ENCODE results near the gene SHISAL1. TPM values are rescaled to one million over a fixed set of nuclear protein-coding genes. Genes with fewer than 3 reads are reported as not detected.

Gene SHISAL1
- total RNA-seq, 2 experiments from 2014 or later, result not detected

DNA sequence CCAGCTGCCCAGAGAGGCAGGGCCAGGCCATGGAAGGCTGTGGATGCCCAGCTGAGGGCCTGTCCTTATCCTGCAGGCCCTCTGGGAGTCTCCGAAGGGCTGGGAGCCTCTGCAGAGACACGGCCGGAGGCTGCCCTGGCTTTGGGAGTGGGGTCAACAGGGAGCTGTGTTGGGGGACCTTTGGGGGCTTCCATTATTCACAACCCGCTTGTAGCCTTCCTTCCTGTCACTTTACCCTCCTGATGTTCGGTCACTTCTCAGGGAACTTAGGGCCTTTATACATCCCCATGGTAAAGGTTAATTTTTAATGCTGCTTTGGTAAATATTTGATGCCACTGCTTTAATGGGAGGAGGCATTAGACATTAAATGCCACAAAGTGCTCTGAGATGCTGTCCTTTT lies 44.9 kb downstream of the SHISAL1 start:
- no peak overlapping the region for H3K27ac Mint-ChIP-seq
- no peaks in the 10 kb centered on the region for H3K9me3 Mint-ChIP-seq
- no peak overlapping the region for H3K4me3 Mint-ChIP-seq
- ATAC-seq (ENCODE audit: poor library complexity) (no peak), DNase-seq (no peak)
- TF ChIP-seq, protein P1, sequence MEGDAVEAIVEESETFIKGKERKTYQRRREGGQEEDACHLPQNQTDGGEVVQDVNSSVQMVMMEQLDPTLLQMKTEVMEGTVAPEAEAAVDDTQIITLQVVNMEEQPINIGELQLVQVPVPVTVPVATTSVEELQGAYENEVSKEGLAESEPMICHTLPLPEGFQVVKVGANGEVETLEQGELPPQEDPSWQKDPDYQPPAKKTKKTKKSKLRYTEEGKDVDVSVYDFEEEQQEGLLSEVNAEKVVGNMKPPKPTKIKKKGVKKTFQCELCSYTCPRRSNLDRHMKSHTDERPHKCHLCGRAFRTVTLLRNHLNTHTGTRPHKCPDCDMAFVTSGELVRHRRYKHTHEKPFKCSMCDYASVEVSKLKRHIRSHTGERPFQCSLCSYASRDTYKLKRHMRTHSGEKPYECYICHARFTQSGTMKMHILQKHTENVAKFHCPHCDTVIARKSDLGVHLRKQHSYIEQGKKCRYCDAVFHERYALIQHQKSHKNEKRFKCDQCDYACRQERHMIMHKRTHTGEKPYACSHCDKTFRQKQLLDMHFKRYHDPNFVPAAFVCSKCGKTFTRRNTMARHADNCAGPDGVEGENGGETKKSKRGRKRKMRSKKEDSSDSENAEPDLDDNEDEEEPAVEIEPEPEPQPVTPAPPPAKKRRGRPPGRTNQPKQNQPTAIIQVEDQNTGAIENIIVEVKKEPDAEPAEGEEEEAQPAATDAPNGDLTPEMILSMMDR (IDR thresholded peaks at IDR 0.05), result no peak
- Histone ChIP-seq H3K9me3 (ENCODE audit: control insufficient read depth in 1 of 2, insufficient read depth in 1 of 2, low read length in 2 of 2) (no peaks in the 10 kb centered on the region), H3K4me1 (ENCODE audit: insufficient read depth, low read length) (no peaks in the 10 kb centered on the region), H3K4me3 (ENCODE audit: low read length) (no peak overlapping the region), H3K27ac (ENCODE audit: low read depth in 1 of 2, low read length in 2 of 2) (no peak overlapping the region), H3K27me3 (ENCODE audit: control insufficient read depth in 1 of 2, insufficient read depth in 2 of 2, low read length in 2 of 2) (no peaks in the 10 kb centered on the region), H3K36me3 (ENCODE audit: insufficient read depth, low read length) (no peaks in the 10 kb centered on the region)
- POLR2A ChIA-PET, result no interaction called here
- CTCF ChIA-PET, result no interaction called here
- intact Hi-C loops (cut with DNase I, micrococcal nuclease), result no loop called here
- H3K27me3 Mint-ChIP-seq, result no peaks in the 10 kb centered on the region
- no peaks in the 10 kb centered on the region for H3K4me1 Mint-ChIP-seq (ENCODE audit: low read depth)
- no peaks in the 10 kb centered on the region for H3K36me3 Mint-ChIP-seq (ENCODE audit: low read depth)

DNA sequence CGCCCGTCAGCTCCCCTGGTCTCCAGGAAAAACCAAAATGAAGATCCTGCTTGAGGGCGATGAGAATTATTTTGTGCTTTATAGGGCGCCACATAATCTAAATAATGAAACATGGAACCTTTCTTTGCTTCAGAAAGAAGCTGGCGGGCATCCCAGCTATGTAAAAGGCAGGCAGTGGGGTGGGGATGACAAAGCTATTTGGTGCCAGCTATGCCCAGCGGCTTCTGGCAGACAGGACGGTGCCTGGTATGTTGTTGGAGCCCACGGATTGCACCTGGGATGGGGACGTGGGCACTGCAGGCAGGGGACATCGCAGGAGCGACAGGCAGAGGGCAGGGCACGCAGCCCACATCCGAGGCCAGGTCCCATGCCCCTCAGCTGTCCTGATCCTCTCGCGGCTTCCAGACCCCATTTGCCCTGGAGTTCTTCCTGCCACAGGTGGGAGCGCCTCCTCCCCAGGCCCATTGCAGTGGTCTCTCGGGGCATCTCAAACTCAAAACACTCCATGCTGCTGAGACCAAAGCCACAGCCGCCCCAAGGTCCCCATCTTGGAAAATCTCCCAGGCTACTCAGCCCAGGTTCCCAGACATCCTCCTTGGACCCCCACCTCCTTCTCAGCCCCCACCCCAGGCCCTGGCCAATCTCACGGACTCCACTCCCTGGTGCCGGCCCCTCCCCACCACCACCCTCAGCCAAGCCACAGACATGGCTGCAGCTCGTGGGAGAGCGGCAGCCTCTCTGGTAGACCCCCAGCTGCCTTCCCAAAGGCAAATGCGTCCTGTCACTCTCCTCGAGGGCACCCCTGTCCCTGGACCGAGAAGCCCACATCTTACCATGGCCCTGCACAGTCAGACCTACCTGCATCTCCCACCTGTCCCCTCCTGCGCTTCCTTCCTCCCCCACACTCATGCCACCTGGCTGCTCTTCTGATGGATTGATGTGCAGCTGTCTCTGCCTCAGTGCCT lies 45.7 kb downstream of the SHISAL1 start:
- Histone ChIP-seq H3K36me3 (ENCODE audit: insufficient read depth, low read length) (no peaks in the 10 kb centered on the region), H3K4me3 (ENCODE audit: low read length) (no peak overlapping the region), H3K9me3 (ENCODE audit: control insufficient read depth in 1 of 2, insufficient read depth in 1 of 2, low read length in 2 of 2) (no peaks in the 10 kb centered on the region), H3K27ac (ENCODE audit: low read depth in 1 of 2, low read length in 2 of 2) (no peak overlapping the region), H3K27me3 (ENCODE audit: control insufficient read depth in 1 of 2, insufficient read depth in 2 of 2, low read length in 2 of 2) (no peaks in the 10 kb centered on the region), H3K4me1 (ENCODE audit: insufficient read depth, low read length) (no peaks in the 10 kb centered on the region)
- no peaks in the 10 kb centered on the region for H3K4me1 Mint-ChIP-seq (ENCODE audit: low read depth)
- no peaks in the 10 kb centered on the region for H3K9me3 Mint-ChIP-seq
- H3K36me3 Mint-ChIP-seq (ENCODE audit: low read depth), result no peaks in the 10 kb centered on the region
- DNase-seq (no peak), ATAC-seq (ENCODE audit: poor library complexity) (no peak)
- POLR2A ChIA-PET, result no interaction called here
- TF ChIP-seq, protein P1 (IDR thresholded peaks at IDR 0.05), result no peak
- intact Hi-C loops (cut with DNase I, micrococcal nuclease), result no loop called here
- H3K27me3 Mint-ChIP-seq, result no peaks in the 10 kb centered on the region
- CTCF ChIA-PET, result no interaction called here
- H3K27ac Mint-ChIP-seq, result no peak overlapping the region
- no peak overlapping the region for H3K4me3 Mint-ChIP-seq

DNA sequence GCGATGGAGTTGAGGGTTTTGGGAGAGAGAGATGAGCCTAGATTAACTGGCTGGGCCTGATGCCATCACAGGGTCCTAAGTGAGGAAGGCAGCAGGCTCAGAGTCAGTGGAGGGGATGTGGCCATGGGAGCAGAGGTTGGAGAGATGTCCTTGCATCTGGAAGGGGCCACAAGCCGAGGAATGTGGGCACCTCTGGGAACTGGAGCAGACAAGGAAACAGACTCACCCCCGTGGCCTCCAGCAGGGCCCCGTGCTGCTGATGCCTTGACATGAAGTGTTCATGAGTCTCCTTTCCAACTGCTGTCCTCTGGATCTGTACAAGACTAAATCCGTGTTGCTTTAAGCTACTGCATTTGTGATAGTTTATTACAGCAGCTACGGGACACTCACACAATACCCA lies 49.2 kb downstream of the SHISAL1 start:
- Mint-ChIP-seq H3K27me3 (no peaks in the 10 kb centered on the region), H3K9me3 (no peaks in the 10 kb centered on the region), H3K36me3 (ENCODE audit: low read depth) (no peaks in the 10 kb centered on the region), H3K27ac (no peak overlapping the region), H3K4me1 (ENCODE audit: low read depth) (no peaks in the 10 kb centered on the region), H3K4me3 (no peak overlapping the region)
- no peaks in the 10 kb centered on the region for H3K27me3 ChIP-seq (ENCODE audit: control insufficient read depth in 1 of 2, insufficient read depth in 2 of 2, low read length in 2 of 2)
- no peak overlapping the region for H3K27ac ChIP-seq (ENCODE audit: low read depth in 1 of 2, low read length in 2 of 2)
- CTCF ChIA-PET, result no interaction called here
- POLR2A ChIA-PET, result no interaction called here
- intact Hi-C loops (cut with DNase I, micrococcal nuclease), result no loop called here
- H3K9me3 ChIP-seq (ENCODE audit: control insufficient read depth in 1 of 2, insufficient read depth in 1 of 2, low read length in 2 of 2), result no peaks in the 10 kb centered on the region
- DNase-seq, result no peak
- no peaks in the 10 kb centered on the region for H3K4me1 ChIP-seq (ENCODE audit: insufficient read depth, low read length)
- no peak for ATAC-seq (ENCODE audit: poor library complexity)
- TF ChIP-seq, protein P1 (IDR thresholded peaks at IDR 0.05), result no peak
- no peaks in the 10 kb centered on the region for H3K36me3 ChIP-seq (ENCODE audit: insufficient read depth, low read length)
- H3K4me3 ChIP-seq (ENCODE audit: low read length), result no peak overlapping the region
